ENCODE results near the gene PRKN. TPM values are rescaled to one million over a fixed set of nuclear protein-coding genes. Genes with fewer than 3 reads are reported as not detected.
"Not testable (repeated sequence)": the region's sequence is repeated elsewhere in the genome, so short reads cannot be mapped to it uniquely, and the experiment has no call there.

PRKN gene
- total RNA-seq, 2 experiments from 2014 or later: 0.82 to 1.00 TPM

DNA sequence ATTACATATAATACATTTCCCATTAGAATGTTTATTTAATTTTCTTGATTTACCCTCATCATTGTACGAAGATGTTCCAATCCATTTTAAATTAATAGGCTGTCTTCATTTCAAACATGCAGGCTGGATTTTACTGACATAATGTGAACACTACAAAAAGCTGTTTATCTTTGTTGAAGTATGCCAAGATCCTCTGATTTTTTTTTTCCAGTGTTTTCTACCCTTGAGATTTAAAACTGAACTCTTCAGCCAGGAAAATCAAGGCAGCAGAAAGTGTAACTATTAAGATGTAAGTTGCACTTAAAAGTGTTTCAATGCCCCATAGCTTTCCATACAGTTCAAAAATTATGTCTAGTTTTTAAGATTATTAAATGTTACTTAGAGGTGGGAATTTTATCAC, 43.5 kb downstream of the PRKN start:
- no peak overlapping the region for H3K4me3 Mint-ChIP-seq
- no peaks in the 10 kb centered on the region for H3K4me1 Mint-ChIP-seq (ENCODE audit: low read depth)
- no peaks in the 10 kb centered on the region for H3K27me3 Mint-ChIP-seq
- intact Hi-C loops (cut with micrococcal nuclease): no loop called here
- H3K9me3 Mint-ChIP-seq: peaks cover 3% of the 10 kb centered on the region
- no peak for DNase-seq
- H3K36me3 Mint-ChIP-seq: no peaks in the 10 kb centered on the region
- CTCF ChIA-PET: no interaction called here
- POLR2A ChIA-PET: no interaction called here
- H3K27ac Mint-ChIP-seq: no peak overlapping the region

DNA sequence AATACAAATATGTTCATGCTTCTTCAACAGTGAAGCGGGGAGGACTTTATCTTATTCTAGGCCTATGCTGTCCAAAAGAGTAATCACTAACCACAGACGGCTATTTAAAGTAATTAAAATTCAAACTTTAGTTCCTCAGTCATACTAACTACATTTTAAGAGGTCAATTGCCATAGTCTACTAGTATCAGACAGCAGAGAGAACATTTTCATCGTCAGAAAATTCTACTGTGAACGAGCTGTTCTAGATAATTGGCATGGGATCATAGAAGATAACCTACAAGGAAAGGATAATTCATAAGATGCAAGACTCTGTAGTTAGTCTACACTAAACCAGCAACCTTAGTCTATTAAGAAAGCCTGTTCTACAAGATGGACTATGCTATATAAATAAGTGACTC, 44.4 kb downstream of the PRKN start:
- ChIA-PET POLR2A (no interaction called here), CTCF (no interaction called here)
- H3K27me3 Mint-ChIP-seq: no peaks in the 10 kb centered on the region
- H3K9me3 Mint-ChIP-seq: peaks cover 3% of the 10 kb centered on the region
- H3K4me3 Mint-ChIP-seq: no peak overlapping the region
- DNase-seq: no peak
- H3K4me1 Mint-ChIP-seq (ENCODE audit: low read depth): no peaks in the 10 kb centered on the region
- no peaks in the 10 kb centered on the region for H3K36me3 Mint-ChIP-seq
- no peak overlapping the region for H3K27ac Mint-ChIP-seq
- intact Hi-C loops (cut with micrococcal nuclease): no loop called here

DNA sequence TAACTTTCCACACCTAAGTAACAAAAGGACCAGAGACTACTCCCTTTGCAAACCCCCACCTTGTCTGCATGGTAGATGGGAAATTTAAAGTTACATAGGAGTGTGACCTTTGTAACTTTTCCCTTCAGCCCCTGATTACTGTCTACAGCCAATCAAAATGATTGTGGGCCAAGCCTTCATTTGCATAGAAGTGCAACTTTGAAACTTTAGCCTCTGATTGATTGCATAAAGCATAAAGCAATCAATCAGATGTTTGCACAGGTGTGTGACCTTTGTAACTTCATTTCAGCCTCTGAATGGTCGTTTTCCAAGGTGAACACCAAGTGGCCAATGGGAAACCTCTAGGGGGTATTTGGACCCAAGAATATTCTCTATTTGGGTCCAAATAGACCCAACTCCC, 46.1 kb downstream of the PRKN start:
- no peak overlapping the region for H3K4me3 Mint-ChIP-seq
- no peaks in the 10 kb centered on the region for H3K36me3 Mint-ChIP-seq
- H3K4me1 Mint-ChIP-seq (ENCODE audit: low read depth): no peaks in the 10 kb centered on the region
- peaks cover 3% of the 10 kb centered on the region for H3K9me3 Mint-ChIP-seq
- POLR2A ChIA-PET: no interaction called here
- DNase-seq: no peak
- H3K27me3 Mint-ChIP-seq: no peaks in the 10 kb centered on the region
- H3K27ac Mint-ChIP-seq: no peak overlapping the region
- intact Hi-C loops (cut with micrococcal nuclease): no loop called here
- CTCF ChIA-PET: no interaction called here

DNA sequence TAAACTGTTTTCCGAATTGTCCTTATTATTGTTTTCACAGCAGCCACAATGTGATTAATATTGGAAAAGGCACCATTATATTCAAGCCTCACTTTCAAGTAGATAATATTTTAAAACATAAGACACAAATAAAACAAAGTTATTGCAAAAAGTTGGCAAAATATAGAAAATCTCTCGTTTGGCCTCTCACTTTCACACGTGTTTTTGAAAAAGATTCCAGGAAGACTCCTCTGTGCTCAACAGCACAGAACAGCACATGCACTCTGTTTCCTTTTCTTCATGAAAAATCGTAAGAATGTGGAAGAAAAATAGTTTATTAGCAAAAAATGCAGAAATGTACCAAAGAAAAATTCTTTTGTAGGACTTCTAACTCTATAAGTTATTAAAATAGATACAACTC, 46.7 kb downstream of the PRKN start:
- no peaks in the 10 kb centered on the region for H3K4me1 Mint-ChIP-seq (ENCODE audit: low read depth)
- CTCF ChIA-PET: no interaction called here
- POLR2A ChIA-PET: no interaction called here
- H3K27ac Mint-ChIP-seq: no peak overlapping the region
- H3K36me3 Mint-ChIP-seq: no peaks in the 10 kb centered on the region
- no peak for DNase-seq
- no peaks in the 10 kb centered on the region for H3K27me3 Mint-ChIP-seq
- no peak overlapping the region for H3K4me3 Mint-ChIP-seq
- intact Hi-C loops (cut with micrococcal nuclease): no loop called here
- H3K9me3 Mint-ChIP-seq: peaks cover 3% of the 10 kb centered on the region

DNA sequence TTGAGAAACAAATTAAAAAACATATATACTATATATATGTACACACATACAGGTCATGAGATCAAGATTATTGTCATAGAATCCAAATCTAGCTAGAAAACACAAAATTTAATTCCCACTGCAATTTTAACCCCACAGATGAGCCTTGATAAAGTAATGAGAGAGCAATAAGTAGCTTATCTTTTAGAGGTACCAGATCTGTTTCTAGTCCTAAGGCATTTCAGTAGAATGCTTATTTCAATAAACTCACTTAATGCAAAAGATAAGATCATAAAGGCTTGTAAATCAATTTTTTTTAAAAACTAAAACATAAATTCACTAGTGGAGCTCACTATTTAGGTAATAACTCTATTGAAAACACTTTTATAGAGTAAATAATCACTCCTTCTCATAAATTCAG, 47.2 kb downstream of the PRKN start:
- Mint-ChIP-seq H3K4me3 (no peak overlapping the region), H3K27ac (no peak overlapping the region), H3K27me3 (no peaks in the 10 kb centered on the region), H3K4me1 (ENCODE audit: low read depth) (no peaks in the 10 kb centered on the region), H3K9me3 (peaks cover 3% of the 10 kb centered on the region), H3K36me3 (no peaks in the 10 kb centered on the region)
- intact Hi-C loops (cut with micrococcal nuclease): no loop called here
- DNase-seq: no peak
- POLR2A ChIA-PET: no interaction called here
- CTCF ChIA-PET: no interaction called here

- H3K4me3 Mint-ChIP-seq: no peak overlapping the region
- CTCF ChIA-PET: no interaction called here
- no peaks in the 10 kb centered on the region for H3K27me3 Mint-ChIP-seq
- H3K9me3 Mint-ChIP-seq: peaks cover 3% of the 10 kb centered on the region
- H3K36me3 Mint-ChIP-seq: no peaks in the 10 kb centered on the region
- H3K27ac Mint-ChIP-seq: no peak overlapping the region
- no peak for DNase-seq
- POLR2A ChIA-PET: no interaction called here
- no peaks in the 10 kb centered on the region for H3K4me1 Mint-ChIP-seq (ENCODE audit: low read depth)
- intact Hi-C loops (cut with micrococcal nuclease): no loop called here
Measured at GRCh38 chr6:162679681-162680080, 47.9 kb downstream of the PRKN start.

- H3K9me3 Mint-ChIP-seq; H3K4me1 Mint-ChIP-seq (ENCODE audit: low read depth); H3K27me3 Mint-ChIP-seq; intact Hi-C loops (cut with micrococcal nuclease); H3K27ac Mint-ChIP-seq; CTCF ChIA-PET; H3K4me3 Mint-ChIP-seq; DNase-seq; H3K36me3 Mint-ChIP-seq; POLR2A ChIA-PET: not testable (repeated sequence)
Measured at GRCh38 chr6:162678896-162679295, 48.7 kb downstream of the PRKN start.

DNA sequence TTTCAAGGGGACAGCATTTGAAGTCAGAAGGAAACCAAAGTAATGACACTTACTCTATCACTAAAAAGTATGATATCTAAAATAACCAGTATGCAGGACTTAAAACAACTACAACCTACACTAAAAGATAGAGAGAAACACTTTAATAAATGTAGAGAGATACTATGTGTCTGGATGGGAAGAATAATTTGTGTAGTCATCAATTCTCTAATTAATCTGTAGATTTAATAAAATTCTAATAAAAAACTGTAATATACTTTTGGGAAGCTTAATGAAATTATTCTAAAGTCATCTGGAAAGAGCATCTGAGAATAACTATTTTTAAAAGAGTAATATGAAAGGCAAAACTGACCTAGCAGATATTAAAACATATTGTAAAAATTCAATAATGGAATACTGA, 52.1 kb downstream of the PRKN start:
- DNase-seq: no peak
- no peaks in the 10 kb centered on the region for H3K36me3 Mint-ChIP-seq
- ChIA-PET CTCF (no interaction called here), POLR2A (no interaction called here)
- no peak overlapping the region for H3K27ac Mint-ChIP-seq
- H3K9me3 Mint-ChIP-seq: no peaks in the 10 kb centered on the region
- no peaks in the 10 kb centered on the region for H3K27me3 Mint-ChIP-seq
- no peaks in the 10 kb centered on the region for H3K4me1 Mint-ChIP-seq (ENCODE audit: low read depth)
- intact Hi-C loops (cut with micrococcal nuclease): no loop called here
- H3K4me3 Mint-ChIP-seq: no peak overlapping the region

DNA sequence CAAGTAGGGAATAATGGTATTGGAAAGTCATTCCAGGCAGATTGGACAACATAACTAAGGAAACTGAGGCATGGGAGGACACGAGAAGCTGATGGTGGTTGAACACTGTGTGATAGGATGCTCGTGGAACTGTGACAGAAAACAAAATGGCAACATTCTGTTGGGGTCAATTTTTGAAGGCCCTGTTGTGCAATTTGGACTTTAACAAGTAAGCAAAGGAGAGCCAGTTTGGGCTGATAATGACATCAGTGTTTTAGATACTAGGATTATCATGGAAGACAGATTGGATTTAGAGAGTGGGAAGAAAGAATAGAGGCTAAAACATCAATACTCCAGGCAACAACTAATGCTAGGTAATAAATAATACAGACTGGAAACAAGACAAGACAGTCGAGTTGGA, 53.1 kb downstream of the PRKN start:
- ChIA-PET CTCF (no interaction called here), POLR2A (no interaction called here)
- Mint-ChIP-seq H3K27me3 (no peaks in the 10 kb centered on the region), H3K9me3 (no peaks in the 10 kb centered on the region), H3K4me1 (ENCODE audit: low read depth) (no peaks in the 10 kb centered on the region), H3K27ac (no peak overlapping the region), H3K36me3 (no peaks in the 10 kb centered on the region), H3K4me3 (no peak overlapping the region)
- no peak for DNase-seq
- intact Hi-C loops (cut with micrococcal nuclease): no loop called here

DNA sequence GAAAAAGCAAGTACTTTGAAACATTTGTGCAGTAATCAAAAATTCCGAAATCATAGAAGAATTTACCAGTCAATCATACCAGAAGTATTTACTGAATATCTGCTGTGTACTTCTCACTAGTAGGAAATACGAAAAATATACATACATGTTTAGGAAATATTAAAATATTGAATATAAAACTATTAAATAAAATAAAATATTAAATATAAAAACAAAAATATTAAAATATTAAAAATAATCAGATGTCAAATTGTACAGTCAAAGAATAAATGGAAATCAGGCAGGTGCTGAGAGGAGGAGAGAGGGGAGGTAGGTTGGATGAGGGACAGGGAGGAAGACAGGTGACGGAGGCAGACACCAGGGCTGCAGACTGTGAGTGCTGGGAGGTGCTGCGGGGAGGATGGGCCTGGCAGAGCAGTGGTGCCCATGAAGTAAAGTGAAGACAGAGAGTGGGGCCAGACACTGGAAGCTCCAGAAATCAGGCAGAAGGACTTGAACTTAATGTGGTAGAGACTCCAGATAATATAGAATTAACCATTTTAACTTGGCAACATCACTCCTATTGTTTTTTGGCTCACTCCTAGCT, 55.9 kb downstream of the PRKN start:
- intact Hi-C loops (cut with micrococcal nuclease): no loop called here
- Mint-ChIP-seq H3K4me3 (no peak overlapping the region), H3K27me3 (no peaks in the 10 kb centered on the region), H3K36me3 (no peaks in the 10 kb centered on the region), H3K27ac (no peak overlapping the region), H3K4me1 (ENCODE audit: low read depth) (no peaks in the 10 kb centered on the region), H3K9me3 (no peaks in the 10 kb centered on the region)
- CTCF ChIA-PET: no interaction called here
- DNase-seq: no peak
- POLR2A ChIA-PET: no interaction called here

DNA sequence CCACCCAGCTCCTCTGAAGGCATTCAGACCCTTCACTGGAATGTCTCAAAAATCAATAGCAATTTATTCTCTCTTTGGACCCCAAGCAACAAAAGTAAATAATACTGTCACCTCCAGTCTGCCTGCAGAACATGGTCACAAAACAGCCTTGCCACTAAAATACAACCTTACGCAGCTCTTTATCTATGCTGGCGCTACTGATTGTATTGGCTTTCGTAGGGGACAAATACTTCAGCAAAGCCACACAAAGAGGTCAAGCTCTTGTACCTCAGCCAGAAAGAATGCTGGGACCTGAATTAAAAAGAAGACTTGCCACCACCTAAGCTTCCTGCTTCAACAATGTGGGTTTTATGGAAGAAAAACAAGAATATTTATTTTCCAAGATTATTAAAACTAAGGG, 57.2 kb downstream of the PRKN start:
- ChIA-PET CTCF (interaction anchor here (0.6 kb wide), 1 partner anchor 389 kb away, joined by 4 read pairs; no protein-coding TSS in a partner anchor), POLR2A (no interaction called here)
- Mint-ChIP-seq H3K4me1 (ENCODE audit: low read depth) (no peaks in the 10 kb centered on the region), H3K27ac (no peak overlapping the region), H3K27me3 (no peaks in the 10 kb centered on the region), H3K9me3 (peaks cover 4% of the 10 kb centered on the region), H3K36me3 (no peaks in the 10 kb centered on the region), H3K4me3 (no peak overlapping the region)
- intact Hi-C loops (cut with micrococcal nuclease): no loop called here
- DNase-seq: no peak

DNA sequence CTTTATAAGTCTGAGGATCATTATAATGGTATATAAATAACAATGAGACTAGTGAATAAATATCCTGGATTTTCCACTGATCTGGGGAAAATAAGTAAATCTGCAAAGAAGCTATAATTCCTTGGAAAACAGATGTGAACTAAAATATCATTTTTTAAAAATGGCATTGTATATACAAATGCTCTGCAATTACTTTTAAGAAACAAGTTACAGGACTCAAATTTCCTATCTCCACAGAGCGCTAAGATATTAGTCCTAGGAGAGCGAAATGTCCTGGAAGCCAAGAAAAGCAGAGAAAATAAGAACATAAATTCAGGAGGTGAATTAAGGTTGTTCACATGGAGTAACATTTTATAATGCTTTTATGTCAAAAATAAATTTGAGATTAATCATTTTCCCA, 61.3 kb downstream of the PRKN start:
- H3K27ac Mint-ChIP-seq: no peak overlapping the region
- no peaks in the 10 kb centered on the region for H3K4me1 Mint-ChIP-seq (ENCODE audit: low read depth)
- no peak overlapping the region for H3K4me3 Mint-ChIP-seq
- intact Hi-C loops (cut with micrococcal nuclease): no loop called here
- no peaks in the 10 kb centered on the region for H3K36me3 Mint-ChIP-seq
- POLR2A ChIA-PET: no interaction called here
- CTCF ChIA-PET: no interaction called here
- H3K27me3 Mint-ChIP-seq: no peaks in the 10 kb centered on the region
- H3K9me3 Mint-ChIP-seq: peaks cover 22% of the 10 kb centered on the region
- no peak for DNase-seq

DNA sequence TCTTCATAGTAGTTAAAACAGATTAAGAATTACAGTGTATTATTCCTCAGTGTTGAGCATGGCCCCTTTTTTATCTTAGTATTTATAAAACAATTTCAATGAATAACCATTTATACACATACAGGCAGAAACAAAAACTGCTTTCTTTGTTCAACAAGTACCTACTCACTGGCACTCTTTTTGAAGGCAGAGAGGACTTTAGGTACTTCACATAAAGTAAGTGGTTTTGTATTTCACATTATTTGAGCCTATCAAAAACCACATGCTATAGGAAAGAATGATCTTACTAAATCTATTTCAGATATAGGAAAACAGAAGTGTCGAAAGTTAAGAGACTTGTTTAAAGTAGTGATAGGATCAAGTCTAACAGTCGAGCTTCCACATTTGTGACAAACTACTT, 73.8 kb downstream of the PRKN start:
- DNase-seq: no peak
- H3K36me3 Mint-ChIP-seq: no peaks in the 10 kb centered on the region
- intact Hi-C loops (cut with micrococcal nuclease): no loop called here
- ChIA-PET POLR2A (no interaction called here), CTCF (no interaction called here)
- H3K9me3 Mint-ChIP-seq: peaks cover 5% of the 10 kb centered on the region
- no peak overlapping the region for H3K4me3 Mint-ChIP-seq
- H3K27ac Mint-ChIP-seq: no peak overlapping the region
- H3K4me1 Mint-ChIP-seq (ENCODE audit: low read depth): no peaks in the 10 kb centered on the region
- no peaks in the 10 kb centered on the region for H3K27me3 Mint-ChIP-seq

- no peak overlapping the region for H3K4me3 Mint-ChIP-seq
- H3K27me3 Mint-ChIP-seq: no peaks in the 10 kb centered on the region
- no peak overlapping the region for H3K27ac Mint-ChIP-seq
- DNase-seq: no peak
- no peaks in the 10 kb centered on the region for H3K36me3 Mint-ChIP-seq
- H3K9me3 Mint-ChIP-seq: peaks cover 2% of the 10 kb centered on the region
- CTCF ChIA-PET: no interaction called here
- POLR2A ChIA-PET: no interaction called here
- intact Hi-C loops (cut with micrococcal nuclease): no loop called here
- no peaks in the 10 kb centered on the region for H3K4me1 Mint-ChIP-seq (ENCODE audit: low read depth)
Measured at GRCh38 chr6:162651505-162651904, 76.1 kb downstream of the PRKN start.

Data from activated CD4-positive, alpha-beta memory T cell treated with anti-CD3 and anti-CD28 coated beads for 36 hours (primary cell).